Measurements from ENCODE around the gene PDZK1. TPM values are rescaled to one million over a fixed set of nuclear protein-coding genes. Genes with fewer than 3 reads are reported as not detected.
"Not testable (repeated sequence)": the region's sequence is repeated elsewhere in the genome, so short reads cannot be mapped to it uniquely, and the experiment has no call there.

PDZK1 gene
- total RNA-seq, 4 donors from 2014 or later: 0.20 TPM; not detected in 3

DNA sequence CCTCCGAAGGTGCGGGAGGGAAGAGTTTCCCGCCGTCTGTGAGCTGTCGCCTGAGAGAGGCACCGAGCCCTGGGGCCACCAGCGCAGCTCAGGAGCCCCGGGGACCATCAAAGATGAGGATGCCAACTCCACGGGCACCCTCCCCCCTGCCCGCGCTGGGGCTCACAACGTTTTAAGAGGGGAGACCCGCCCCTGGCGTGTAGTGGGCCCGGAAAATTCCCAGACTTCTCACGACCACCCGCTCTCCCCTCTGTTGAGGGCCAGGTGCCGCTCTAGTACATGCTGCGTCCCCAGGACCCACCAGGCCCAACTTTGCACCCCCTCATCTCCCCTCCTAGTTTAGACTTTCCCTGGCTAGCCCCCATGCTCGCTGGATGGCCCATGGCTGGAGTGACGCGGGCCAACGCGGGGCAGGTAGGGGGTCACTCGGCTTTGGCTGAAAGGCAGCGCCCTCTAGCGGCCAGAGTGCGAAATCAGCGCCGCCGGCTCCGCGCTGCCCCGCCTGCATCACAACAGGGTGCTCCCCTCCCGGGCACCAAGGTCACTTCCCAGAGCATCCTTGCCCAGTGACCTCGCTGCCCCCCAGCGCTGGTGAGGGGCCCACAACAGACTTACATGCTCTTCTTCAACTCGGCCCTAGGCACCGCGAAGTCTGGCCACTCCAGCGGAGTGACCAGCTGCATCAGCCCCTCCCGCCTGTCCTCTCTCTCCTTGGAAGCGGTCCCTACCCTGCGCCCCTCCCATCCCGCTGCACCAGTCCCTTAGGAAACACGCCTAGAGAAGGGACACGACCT is 13.9 kb upstream of the PDZK1 start:
- peak; percentile 43 to 50 for DNase-seq (ENCODE audit: low spot score in 2 of 2)
- Histone ChIP-seq H3K36me3 (no peaks in the 10 kb centered on the region), H3K4me1 (peaks cover 0 to 18% (median 0%) of the 10 kb centered on the region in 4 donors), H3K9me3 (no peaks in the 10 kb centered on the region), H3K27ac (no peak overlapping the region), H3K4me3 (peak overlapping the region in 3 of 4 donors; percentile 0 to 36 (median 22)), H3K27me3 (peaks cover 0 to 6% of the 10 kb centered on the region in 2 donors)
- 7 to 8% methylated on average over 13 to 47 of the region's 47 CpGs for WGBS, 2 donors
- TF ChIP-seq EP300 (IDR thresholded peaks at IDR 0.05): no peak
- TF ChIP-seq, protein P1, sequence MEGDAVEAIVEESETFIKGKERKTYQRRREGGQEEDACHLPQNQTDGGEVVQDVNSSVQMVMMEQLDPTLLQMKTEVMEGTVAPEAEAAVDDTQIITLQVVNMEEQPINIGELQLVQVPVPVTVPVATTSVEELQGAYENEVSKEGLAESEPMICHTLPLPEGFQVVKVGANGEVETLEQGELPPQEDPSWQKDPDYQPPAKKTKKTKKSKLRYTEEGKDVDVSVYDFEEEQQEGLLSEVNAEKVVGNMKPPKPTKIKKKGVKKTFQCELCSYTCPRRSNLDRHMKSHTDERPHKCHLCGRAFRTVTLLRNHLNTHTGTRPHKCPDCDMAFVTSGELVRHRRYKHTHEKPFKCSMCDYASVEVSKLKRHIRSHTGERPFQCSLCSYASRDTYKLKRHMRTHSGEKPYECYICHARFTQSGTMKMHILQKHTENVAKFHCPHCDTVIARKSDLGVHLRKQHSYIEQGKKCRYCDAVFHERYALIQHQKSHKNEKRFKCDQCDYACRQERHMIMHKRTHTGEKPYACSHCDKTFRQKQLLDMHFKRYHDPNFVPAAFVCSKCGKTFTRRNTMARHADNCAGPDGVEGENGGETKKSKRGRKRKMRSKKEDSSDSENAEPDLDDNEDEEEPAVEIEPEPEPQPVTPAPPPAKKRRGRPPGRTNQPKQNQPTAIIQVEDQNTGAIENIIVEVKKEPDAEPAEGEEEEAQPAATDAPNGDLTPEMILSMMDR (IDR thresholded peaks at IDR 0.05): peak; percentile 85 to 94 (median 93)
- no peak for TF ChIP-seq POLR2A (IDR thresholded peaks at IDR 0.05)

DNA sequence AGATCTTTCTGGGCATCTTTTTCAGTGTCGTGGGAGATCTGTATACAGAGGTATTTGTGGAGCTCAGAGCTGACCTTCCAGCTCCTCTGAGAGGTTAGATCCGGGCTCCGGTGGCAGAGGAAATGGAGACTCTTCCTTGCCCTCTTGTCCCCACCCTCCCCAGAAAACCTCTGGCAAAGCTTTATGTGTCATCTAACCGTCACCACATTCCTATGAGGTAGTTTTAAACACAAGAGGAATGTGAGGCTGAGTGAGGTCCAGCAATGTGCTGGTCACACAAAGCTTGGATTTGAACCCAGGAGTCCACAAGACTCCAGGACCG is 13.3 kb upstream of the PDZK1 start:
- Histone ChIP-seq H3K36me3 (no peaks in the 10 kb centered on the region), H3K27me3 (peaks cover 0 to 6% of the 10 kb centered on the region in 2 donors), H3K4me3 (peak overlapping the region in 1 of 4 donors; percentile 0), H3K27ac (no peak overlapping the region), H3K9me3 (no peaks in the 10 kb centered on the region), H3K4me1 (peaks cover 0 to 18% (median 0%) of the 10 kb centered on the region in 4 donors)
- TF ChIP-seq, protein P1 (IDR thresholded peaks at IDR 0.05): no peak
- no peak for TF ChIP-seq POLR2A (IDR thresholded peaks at IDR 0.05)
- TF ChIP-seq EP300 (IDR thresholded peaks at IDR 0.05): no peak
- WGBS, 2 donors: 44 to 46% methylated on average over 3 to 5 of the region's 5 CpGs
- no peak for DNase-seq (ENCODE audit: low spot score in 2 of 2)

DNA sequence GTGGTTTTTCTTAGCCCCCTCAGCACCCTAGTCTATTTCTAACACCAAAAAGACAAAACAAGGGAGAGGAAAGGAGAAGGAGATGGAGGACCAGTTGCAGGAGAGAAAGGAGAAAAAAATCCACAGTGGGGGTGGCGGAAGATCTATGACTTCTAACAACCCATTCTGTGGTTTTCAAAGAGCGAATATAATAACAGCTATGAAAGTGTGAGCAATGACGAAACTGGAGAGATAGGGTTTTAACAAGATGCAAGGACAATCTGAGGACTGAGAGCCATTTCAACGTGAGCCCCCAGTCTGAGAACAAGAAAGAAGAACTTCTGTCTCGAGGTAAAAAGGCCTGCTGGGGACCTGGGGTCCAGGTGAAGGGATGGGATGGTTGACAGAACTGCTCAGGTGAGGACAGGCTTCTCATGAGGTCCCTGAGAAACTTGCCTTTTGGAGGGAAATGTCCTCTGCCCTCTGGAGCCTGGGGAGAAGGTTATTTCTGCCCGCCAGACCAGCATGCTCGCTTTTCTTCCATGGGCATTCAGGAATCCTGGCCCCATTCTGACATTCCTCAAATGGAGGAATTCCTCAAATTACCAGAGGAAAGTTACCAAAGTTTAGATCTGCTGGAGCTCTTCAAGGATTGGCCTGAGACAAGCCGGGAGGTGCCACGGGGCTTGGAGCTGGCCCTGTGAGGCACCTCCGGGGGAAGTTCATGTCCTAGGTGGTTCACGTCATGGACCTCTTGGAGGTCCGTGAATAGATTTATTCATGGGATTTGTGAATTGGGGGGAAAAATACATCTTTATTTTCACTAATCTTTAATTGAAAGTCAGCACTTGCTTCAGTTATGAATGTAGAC is 12.3 kb upstream of the PDZK1 start, which contains the start of gene CD160:
Gene CD160 (plus strand): TSS at position 270 of the 850 bp plus-strand sequence. CDS start 8,829 bp downstream, outside the sequence.
- peaks cover 0 to 18% (median 0%) of the 10 kb centered on the region in 4 donors for H3K4me1 ChIP-seq
- H3K4me3 ChIP-seq: no peak within 1 kb of the TSS
- DNase-seq (ENCODE audit: low spot score in 2 of 2): no peak
- no peak within 1 kb of the TSS for H3K27ac ChIP-seq
- TF ChIP-seq, protein P1 (IDR thresholded peaks at IDR 0.05): no peak
- TF ChIP-seq POLR2A (IDR thresholded peaks at IDR 0.05) (no peak), EP300 (IDR thresholded peaks at IDR 0.05) (no peak)
- H3K27me3 ChIP-seq: peaks cover 0 to 6% of the 10 kb centered on the region in 2 donors
- H3K36me3 ChIP-seq: no peaks in the 10 kb centered on the region
- H3K9me3 ChIP-seq: no peaks in the 10 kb centered on the region
- 84 to 85% methylated on average over 12 of the region's 12 CpGs for WGBS, 2 donors

DNA sequence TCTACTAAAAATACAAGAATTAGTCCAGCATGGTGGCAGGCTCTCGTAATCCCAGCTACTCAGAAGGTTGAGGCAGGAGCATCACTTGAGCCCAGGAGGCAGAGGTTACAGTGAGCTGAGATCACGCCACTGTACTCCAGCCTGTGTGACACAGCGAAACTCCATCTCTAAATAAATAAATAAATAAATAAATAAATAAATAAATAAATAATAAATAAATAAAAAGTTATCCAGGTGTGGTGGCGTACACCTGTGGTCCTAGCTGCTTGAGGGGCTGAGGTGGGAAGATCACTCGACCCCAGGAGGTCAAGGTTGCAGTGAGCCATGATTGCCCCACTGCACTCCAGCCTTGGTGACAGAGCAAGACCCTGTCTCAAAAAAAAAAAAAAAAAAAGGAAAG is 11.3 kb upstream of the PDZK1 start:
- DNase-seq (ENCODE audit: low spot score in 2 of 2); H3K9me3 ChIP-seq: not testable (repeated sequence)
- WGBS, 2 donors: 91 to 93% methylated on average over 5 of the region's 5 CpGs

DNA sequence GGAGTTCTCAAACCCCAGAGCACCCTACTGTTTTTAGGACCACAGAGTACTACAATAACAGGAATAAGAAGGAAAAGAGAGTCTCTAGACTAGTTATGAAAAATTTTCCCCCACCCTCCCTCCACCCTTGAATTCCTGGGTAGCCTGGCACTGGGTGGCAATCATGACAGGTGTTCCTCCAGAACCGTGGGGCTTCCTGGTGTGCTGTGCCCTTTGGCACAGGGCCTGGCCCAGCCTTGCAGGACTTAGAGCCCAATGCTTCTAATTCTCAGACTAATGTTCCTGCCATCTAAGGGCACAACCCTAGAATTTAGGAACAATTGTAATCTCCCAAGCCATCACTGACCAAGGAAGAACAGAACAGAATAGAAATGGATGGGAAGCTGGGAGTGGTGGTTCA is 10.7 kb upstream of the PDZK1 start:
- WGBS, 2 donors: 71 to 83% methylated on average over 1 of the region's 1 CpG
- no peak overlapping the region for H3K27ac ChIP-seq
- H3K9me3 ChIP-seq: no peaks in the 10 kb centered on the region
- no peak for DNase-seq (ENCODE audit: low spot score in 2 of 2)
- TF ChIP-seq POLR2A (IDR thresholded peaks at IDR 0.05) (no peak), EP300 (IDR thresholded peaks at IDR 0.05) (no peak)
- TF ChIP-seq, protein P1 (IDR thresholded peaks at IDR 0.05): no peak
- H3K4me3 ChIP-seq: no peak overlapping the region
- peaks cover 0 to 6% of the 10 kb centered on the region in 2 donors for H3K27me3 ChIP-seq
- H3K4me1 ChIP-seq: peaks cover 0 to 18% (median 0%) of the 10 kb centered on the region in 4 donors
- no peaks in the 10 kb centered on the region for H3K36me3 ChIP-seq

More for the DNA sequence above, 11.3 kb upstream of the PDZK1 start:
- not testable (repeated sequence) for H3K36me3 ChIP-seq, H3K4me3 ChIP-seq, H3K27me3 ChIP-seq, H3K27ac ChIP-seq
- peaks cover 0 to 18% (median 0%) of the 10 kb centered on the region in 4 donors for H3K4me1 ChIP-seq
